GM21786 (cell line): Measurements from ENCODE around the gene RASGEF1B.

Experiments
- ATAC-seq: cut with Tn5 transposase; IDR thresholded peaks from one replicate; pipeline ENCODE4 v1.9.1; 2021; ENCODE audit not compliant: unreplicated experiment

The RASGEF1B gene

DNA sequence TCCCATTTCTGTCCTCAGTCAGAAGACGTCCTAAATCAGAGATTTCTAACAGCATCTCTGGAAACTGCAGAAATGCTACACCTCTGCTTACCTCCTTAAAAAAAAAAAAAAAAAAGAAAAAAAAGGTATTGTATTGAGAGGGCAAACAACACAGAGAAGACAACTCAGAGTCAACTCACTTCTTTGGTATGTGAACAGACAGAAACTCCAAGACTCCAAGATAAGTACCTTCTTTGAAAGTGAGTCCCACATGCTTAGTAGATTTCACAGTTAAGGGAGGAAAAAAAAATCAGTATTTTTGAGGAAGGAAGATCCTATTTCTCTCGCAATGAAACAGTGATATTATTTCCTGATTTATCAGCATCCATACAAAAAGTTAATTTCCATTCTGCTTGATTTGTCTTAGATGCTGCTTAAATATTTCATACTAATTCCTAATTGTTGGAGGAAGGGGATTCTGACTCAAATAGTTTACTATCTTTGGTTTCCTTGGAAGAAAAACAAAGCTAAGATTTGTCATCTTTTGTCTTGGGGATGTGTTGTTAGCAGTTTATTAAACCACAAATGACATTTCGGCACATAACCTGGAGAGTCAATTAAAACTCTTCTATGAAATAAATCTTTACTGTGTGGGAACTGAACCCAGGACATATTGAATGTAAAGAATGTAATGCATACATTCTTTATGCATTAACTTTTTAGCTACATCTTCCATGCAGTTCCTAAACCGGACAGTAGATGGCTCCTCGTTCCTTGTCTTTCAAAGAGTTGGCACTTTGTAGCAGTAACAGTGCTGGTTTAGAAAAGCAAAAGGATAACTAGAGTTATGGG, 4.7 kb downstream of the RASGEF1B start:
- ATAC-seq: no peak

DNA sequence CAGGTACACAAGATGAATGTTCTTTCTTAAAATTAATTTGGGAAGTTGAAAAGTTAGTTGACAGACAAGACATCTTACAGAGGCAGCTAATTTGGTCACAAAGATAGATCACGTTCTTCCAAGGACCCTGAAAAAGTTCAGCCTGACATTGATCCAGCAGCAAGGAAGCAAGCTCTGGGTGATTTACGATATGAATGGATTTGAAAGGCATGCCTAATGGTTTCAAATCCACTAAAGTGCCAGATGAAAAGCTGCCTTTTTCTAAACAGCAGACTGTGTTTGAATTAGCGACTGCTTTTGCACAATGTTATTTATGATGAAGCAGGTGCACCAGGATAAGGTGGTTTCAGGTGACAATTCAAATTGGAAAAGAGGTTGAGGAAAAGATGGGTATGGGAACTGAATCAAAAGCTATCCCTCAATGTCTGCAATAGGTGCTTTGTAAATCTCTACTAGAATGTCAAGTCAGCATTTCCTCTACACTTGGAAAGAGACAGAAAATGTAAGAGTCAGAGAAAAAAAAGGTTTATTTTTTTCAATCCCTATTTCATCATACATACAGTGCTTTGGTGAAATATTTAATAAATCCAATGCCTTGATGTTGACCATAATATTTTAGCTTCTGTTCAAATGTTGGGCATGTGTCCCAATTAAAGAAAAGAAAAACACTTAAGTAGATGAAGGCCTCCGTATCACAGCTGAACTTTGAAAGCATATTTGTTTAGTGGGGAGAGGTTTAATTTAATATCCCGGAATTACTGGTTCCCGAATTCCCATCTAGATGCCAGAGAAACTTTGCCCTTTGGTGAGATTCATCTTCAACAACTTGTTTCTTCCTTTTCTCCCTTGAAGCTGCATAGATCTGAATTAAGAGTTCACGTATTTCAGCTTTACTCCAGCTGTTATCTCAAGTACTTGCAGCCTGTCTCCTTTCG, 6.0 kb downstream of the RASGEF1B start:
- no peak for ATAC-seq

DNA sequence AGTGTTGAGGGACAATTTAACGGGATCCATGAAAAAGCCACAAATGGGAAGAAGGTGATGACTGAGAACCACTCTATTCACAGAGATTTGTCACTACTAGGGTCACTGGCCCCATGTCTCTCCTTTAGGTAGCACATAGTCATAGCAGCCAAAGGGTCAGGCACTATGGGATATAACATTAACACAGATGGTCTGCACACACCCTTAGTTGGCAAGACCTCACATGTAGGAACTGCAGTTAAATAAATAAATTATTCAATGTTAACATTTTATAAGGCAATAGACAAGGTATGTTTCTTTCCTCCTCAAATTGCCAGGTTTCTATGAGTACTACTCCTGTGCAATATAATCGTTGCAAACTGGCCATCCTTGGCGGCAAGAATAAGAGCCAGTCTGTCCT, 10.9 kb downstream of the RASGEF1B start:
- ATAC-seq: no peak

DNA sequence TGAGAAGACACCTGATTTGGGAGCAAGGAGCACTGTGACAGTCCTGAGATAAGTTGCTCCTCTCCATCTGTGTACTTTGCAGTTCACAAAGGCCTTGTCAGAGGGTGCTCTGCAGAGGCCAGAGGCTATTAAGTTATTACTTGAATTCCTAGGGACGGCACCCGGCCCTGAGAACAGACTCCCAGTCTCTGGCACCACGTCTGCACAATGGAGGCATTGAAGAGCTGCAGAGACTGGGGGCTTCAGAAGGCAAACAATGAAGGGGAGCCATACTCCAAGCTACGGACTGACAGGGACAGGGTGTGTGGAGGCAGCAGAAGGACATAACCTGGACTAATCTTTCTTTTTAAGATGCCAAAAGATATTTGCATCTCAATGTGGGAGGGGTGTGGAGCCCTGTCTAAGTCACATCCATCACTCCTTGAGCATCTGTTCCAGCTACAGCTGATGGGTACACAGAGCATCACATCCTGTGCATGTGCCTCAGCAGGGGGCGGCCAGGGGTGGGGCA, 11.5 kb downstream of the RASGEF1B start:
- no peak for ATAC-seq

DNA sequence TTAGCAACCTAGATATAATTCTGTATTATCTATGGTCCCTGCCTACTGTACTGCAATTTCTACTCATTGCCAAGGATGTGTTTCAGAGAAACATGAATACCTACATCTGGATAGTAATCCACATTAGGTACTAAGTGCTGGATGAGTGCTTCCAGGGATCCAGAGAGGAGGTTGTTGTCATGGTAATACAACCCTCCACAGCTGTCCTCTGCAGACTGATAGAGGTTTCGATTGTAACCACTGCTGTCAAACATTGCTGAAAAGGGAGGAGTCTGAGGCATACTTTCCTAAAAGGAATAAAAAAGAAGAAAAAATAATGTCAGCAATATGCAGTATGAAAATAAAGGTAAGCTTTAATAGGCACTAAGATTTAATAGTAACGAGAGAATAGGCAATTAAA, 12.5 kb downstream of the RASGEF1B start:
- ATAC-seq: no peak

DNA sequence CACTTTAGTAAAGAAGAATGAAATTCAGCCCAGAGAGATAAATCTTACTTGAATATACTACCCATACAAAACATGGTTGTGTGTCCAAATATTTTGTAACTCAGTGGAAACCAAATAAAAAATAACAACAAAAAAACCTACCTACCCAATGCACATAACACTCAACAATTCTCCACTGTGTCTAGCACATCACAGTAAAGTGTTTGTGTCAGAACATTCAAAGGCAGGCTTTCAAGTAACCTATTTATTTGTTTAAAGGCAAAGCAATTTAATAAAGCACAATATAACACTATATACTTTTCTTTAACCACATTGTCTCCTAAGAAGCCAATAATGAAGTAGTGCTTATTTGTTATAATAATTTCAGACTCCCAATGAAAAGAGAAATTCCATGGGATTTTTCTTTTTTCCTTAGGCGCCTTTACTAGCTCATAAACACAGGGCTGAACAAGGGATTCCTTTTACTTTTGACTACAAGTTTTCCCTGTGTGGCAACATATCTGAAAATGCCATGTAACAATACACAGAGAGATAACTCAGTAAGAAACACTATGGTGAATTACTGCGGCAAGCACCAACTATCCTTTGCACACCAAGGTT, 13.7 kb downstream of the RASGEF1B start:
- no peak for ATAC-seq

DNA sequence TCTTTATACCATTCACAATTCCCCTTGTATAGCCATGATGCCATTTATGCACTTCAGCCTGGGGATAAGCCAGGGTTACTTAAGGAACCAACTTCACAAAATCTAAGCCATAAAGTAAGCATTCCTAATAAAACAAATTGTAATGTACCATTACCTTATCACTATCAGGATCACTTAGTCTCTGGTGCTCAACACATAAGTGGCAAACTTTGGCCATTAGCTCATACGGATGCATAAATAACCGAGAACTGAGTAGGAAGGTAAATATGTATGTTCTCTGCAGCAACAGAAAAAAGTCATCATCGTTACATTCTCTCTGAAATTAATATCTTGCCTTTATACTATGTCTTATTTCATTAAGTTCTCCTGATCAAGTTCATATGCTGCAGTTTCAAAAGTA, 14.4 kb downstream of the RASGEF1B start:
- no peak for ATAC-seq

DNA sequence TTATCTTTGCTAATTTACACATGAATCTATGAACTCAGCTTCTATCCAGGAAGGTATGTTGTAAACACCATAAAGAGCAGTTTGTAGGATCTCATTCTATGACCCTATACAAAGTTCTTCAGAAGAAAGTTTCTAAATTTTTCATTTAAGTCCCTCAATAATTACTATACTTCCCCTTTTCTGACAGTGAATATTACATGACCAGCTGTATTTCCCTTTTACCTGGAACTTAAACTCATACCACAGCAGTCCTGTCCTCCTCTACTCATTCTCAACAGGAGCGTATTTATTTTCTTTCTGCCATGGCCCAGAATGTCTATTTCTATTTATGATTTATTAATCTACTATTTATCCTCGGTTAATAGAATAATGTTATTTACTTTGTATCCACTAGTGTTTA, 15.8 kb downstream of the RASGEF1B start:
- ATAC-seq: no peak

DNA sequence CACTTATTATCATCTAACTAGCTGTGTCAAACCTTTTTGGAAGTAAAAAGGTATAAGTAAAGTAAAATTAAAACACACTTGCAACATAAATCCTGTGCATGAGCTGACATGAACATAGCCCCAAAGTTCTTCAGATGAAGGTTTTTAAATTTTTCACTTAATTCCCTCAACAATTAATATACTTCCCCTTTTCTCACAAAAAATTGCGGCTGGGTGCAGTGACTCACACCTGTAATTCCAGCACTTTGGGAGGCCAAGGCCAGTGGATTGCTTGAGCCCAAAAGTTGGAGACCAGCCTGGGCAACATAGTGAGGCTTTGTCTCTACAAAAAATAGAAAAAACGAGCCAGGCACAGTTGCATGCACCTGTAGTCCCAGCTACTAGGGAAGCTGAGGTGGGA, 16.8 kb downstream of the RASGEF1B start:
- no peak for ATAC-seq

DNA sequence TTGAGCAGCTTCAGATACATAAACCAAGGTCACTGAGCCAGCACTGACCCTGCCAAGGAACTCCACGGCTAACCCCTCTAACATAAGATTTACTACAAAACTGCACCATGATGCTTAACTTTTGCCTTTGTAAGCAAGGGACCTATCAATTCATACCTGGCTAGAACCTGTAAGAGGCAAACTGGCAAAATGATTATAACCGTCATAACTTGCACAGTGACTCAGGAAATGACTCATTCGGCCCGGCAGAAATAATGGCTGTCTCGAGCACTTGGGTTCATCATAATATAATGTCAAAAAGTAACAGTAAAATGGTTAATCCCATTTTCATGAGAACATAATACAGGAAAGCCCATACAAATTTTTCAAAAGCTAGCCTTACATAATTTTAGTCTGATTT, 17.2 kb downstream of the RASGEF1B start:
- no peak for ATAC-seq

DNA sequence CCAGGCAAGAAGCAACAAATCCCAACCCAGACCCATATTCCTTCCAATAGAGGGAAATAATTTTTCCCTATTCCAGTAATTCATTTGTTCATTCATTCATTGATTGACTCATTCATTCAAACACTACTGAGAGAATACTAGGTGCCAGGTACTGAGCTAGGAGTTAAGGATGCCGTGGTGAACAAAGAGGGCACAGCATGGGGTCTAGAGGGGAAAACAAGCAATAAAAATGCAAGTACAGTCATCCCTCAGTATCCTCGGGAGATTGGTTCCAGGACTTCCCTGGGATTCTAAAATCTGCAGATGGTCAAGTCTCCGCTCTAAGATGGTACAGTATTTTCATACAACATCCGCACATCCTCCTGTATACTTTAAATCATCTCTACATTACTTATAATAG, 18.7 kb downstream of the RASGEF1B start:
- ATAC-seq: no peak

DNA sequence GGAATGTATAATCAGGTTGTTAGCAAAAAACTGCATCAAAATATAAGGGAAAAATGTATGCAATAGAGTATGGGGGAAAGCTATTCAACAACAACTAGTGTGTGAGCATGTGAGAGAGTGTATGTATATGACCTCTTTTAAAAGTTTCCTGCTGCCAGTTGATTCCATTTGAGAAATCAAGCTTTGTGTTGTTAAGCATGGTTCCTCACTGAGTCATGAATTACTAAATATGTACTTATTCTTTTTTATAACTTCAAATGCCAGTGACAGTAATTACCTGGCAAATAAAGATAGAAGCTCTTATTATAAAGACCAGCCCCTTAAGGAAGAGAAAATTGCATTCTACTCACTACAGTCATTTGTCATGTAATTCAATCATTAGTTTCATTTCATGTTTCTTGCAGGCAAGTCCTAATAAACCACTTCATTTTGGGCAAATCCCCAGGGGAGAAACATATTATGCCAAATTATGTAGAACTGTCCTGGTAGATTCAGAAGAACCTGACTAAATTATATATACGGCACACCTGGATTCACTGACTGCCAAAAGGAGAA, 19.2 kb downstream of the RASGEF1B start:
- ATAC-seq: no peak

DNA sequence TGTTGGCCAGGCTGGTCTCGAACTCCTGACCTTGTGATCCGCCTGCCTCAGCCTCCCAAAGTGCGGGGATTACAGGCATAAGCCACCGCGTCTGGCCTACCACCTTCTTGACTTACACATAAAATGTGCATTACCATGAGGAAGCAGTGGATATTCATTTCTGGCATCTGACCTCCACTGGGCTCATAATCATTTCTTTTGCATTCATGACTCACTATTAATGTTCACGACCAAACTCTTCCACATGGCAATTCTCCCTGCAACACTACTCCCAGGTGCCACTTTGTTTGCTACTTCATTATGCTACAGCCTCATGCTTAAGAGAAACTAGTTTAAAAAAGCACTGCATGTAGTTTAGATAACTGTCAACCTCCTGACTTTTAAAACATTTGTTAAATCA, 22.7 kb downstream of the RASGEF1B start:
- no peak for ATAC-seq

DNA sequence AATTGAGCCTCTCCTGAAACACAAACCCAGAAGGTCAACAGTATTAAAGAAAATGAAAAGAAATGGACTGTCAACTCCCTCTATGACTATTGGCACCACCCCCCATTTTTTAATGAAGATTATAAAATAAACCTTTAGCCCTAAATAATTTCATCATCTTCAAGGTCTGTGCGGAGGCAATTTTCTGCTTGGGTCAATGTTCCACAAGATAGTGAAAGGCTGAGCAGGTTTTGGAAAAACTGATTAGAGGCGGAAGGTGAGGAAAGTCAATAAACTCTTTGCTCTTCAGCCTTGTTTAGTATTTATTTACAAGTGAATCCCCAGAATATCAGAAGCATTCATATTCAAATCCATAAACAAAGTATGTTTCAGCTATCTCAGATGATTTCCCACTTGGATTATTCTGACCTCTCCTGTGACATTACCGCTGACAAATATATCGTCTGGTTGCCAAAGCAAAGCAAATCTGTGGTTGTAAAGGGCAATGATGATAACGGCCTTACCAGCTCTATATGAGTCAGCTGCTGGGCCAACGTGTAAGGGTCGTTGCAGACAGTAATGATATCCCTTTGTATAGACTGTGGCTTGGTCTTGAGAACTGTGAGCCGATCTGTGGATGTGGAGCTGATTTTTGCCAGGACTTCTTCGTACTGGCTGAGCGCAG, 24.0 kb downstream of the RASGEF1B start:
- no peak for ATAC-seq

DNA sequence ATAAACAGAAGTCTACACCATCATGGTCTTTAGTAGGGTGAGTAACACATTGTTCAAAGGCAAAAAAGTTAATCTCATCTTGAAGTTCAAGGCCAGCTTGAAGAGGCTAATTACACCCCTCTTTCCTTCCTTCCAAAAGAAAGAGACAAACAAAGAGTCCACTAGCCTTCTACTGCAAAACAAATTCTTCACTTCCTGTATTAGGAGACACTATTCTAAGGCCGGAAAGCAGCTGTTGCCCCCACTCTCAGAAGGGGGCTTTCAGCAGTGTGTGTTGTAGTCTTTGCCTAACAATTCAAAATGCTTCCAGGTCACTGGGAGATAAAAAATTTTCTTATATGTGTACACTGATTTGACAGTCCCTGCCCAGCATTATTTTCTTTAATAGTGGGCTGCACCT, 25.1 kb downstream of the RASGEF1B start:
- no peak for ATAC-seq

DNA sequence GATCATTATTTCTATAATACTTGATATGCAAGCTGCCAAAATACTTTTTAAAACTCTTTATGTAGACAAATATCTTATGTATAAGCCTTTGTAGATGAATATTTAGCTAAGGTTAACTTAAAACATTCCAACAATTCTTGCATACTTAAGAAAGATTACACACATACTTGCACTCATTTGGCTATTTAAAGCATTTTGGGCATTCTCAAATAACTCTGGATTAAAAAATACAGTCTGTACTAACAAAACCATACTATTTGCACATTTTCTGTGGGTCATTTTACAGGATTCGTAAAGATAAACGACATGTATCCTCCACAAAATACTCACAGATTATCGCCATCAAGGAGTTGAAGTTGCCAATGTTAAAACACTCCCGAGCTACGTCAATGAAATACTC, 26.5 kb downstream of the RASGEF1B start:
- ATAC-seq: no peak

DNA sequence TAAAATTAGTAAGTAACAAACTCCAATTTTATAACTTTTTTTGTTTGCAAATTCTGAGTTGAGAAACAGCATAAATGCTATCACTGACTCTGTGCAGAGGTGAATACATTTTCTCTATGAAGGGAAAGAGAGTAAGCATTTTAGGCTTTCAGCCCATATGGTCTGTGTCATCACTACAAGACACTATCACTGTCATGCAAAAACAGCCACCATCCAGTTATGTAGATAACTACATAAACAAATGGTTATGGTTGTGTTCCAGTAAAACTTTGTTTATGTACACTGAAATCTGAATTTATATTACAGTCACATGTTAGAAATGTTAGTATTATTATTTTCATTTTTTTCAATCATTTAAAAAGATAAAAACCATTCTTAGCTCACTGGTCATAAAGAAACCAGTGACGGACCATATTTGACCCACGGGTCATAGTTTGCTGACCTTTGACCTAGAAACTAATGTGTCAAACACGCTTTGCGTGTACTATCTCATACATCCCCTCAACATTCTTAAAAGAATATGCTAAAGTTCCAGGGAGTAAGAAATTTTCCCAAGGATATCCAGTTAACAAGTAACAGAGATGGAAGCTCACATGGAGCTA, 29.1 kb downstream of the RASGEF1B start:
- no peak for ATAC-seq

DNA sequence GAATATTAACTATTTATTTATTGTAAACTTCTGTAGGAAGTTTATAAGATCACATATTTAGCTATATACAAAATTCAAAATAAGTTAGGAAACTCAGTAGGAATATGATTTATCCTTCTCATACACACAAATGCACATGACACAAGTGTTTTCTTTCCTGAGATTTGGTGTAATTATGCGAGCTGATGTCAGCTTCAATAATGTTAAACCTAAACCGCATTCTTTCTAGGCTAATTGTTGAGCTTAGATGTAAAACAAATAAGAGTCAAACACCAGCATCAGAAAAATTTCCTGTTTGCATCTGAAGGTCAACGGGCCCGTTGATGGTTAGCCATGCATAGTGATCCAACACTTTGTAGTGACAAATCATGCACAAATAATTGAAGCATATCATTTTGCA, 30.8 kb downstream of the RASGEF1B start:
- ATAC-seq: no peak

DNA sequence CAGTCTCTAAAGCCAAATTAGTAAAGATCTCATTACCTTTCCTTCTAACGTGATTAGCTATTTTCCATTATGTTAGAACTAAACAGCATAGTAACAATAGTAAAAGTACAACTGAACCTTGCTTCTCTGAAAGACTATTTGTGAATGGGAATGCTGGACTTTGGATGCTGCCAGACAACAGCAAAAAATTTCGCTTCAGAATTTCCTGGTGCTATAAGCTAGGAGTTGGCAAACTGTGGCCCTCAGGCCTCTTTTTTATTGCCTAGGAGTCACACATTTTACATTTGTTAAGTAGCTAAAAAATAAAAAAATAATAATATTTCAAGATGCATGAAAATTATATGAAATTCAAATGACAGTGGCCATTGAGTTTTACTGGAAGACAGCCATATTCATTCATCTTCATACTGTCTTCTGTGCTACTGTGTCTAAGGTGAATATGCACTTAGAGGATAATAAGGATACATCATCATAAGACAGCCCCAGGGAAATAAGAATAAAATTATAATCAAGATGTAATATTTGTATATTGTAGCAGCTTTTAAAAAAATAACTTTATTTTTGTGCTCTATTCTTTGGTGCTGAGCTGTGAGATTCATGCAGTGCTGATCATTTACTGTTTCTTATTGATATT, 34.6 kb downstream of the RASGEF1B start:
- ATAC-seq: no peak

DNA sequence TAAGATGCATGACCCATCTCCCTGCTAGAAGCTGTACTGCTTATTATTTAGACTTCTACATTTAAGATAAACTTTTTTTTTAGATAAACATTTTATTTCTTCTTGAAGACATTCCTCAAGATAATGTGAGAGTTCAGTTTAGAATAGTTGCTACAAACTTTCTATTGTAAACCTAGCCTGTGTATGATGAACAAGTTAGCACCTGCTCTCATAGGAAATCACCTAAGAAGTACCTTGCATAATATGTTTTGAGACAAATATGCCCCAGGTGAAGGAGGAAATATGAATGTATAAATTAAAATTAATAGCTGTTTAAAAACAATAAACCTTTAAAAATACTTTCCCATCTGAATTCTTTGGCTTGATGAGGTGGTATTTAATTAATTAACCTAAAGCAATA, 35.6 kb downstream of the RASGEF1B start:
- no peak for ATAC-seq
